Glutamatergic neuron (in vitro differentiated cells): ENCODE measurements around the gene MEN1. TPM values are rescaled to one million over a fixed set of nuclear protein-coding genes. Genes with fewer than 3 reads are reported as not detected.

Experiments used
- DNase-seq: peaks from one replicate; pipeline ENCODE4 v3.0.0; 2022
- H3K27ac Mint-ChIP-seq: one replicate; pipeline ENCODE4 v1.8.0; 2020; ENCODE audit warnings: mild to moderate bottlenecking, mixed read lengths, inconsistent platforms; ENCODE audit not compliant: unreplicated experiment
- H3K27me3 Mint-ChIP-seq: one replicate; pipeline ENCODE4 v1.8.0; 2020; ENCODE audit warnings: mild to moderate bottlenecking, moderate library complexity, mixed read lengths, inconsistent platforms; ENCODE audit not compliant: unreplicated experiment
- H3K36me3 Mint-ChIP-seq: one replicate; pipeline ENCODE4 v1.8.0; 2020; ENCODE audit warnings: mild to moderate bottlenecking, mixed read lengths, inconsistent platforms; ENCODE audit not compliant: unreplicated experiment
- H3K4me1 Mint-ChIP-seq: one replicate; pipeline ENCODE4 v1.8.0; 2020; ENCODE audit warnings: mild to moderate bottlenecking, low read depth, mixed read lengths, inconsistent platforms; ENCODE audit not compliant: unreplicated experiment
- H3K4me3 Mint-ChIP-seq: one replicate; pipeline ENCODE4 v1.8.0; 2020; ENCODE audit warnings: mild to moderate bottlenecking, mixed read lengths, inconsistent platforms; ENCODE audit not compliant: unreplicated experiment
- H3K9me3 Mint-ChIP-seq: one replicate; pipeline ENCODE4 v1.8.0; 2020; ENCODE audit warnings: mild to moderate bottlenecking, moderate library complexity, mixed read lengths, inconsistent platforms; ENCODE audit not compliant: unreplicated experiment
- total RNA-seq: library from RNA; stranded (reverse); fragmentation: NEBNext Ultra II Directional; extraction: Animal tissue kit (Norgen Biotek cat#: 25700); gene quantifications from one replicate; pipeline ENCODE4 v1.2.1, GENCODE V29; 2021; ENCODE audit not compliant: unreplicated experiment
- TF ChIP-seq, protein P1 (sequence below): fragments of 200-600 bp; sonication (generic); IDR thresholded peaks from one replicate; pipeline ENCODE4 v1.5.0; 2021; ENCODE audit not compliant: partially characterized antibody, unreplicated experiment

Gene MEN1
- total RNA-seq, 1 donor from 2014 or later: 39.7 TPM

- TF ChIP-seq, protein P1, sequence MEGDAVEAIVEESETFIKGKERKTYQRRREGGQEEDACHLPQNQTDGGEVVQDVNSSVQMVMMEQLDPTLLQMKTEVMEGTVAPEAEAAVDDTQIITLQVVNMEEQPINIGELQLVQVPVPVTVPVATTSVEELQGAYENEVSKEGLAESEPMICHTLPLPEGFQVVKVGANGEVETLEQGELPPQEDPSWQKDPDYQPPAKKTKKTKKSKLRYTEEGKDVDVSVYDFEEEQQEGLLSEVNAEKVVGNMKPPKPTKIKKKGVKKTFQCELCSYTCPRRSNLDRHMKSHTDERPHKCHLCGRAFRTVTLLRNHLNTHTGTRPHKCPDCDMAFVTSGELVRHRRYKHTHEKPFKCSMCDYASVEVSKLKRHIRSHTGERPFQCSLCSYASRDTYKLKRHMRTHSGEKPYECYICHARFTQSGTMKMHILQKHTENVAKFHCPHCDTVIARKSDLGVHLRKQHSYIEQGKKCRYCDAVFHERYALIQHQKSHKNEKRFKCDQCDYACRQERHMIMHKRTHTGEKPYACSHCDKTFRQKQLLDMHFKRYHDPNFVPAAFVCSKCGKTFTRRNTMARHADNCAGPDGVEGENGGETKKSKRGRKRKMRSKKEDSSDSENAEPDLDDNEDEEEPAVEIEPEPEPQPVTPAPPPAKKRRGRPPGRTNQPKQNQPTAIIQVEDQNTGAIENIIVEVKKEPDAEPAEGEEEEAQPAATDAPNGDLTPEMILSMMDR: no peak
- H3K4me3 Mint-ChIP-seq: no peak overlapping the region
- no peak for DNase-seq
- no peak overlapping the region for H3K27ac Mint-ChIP-seq
- H3K36me3 Mint-ChIP-seq: no peaks in the 10 kb centered on the region
- H3K9me3 Mint-ChIP-seq: peaks cover 4% of the 10 kb centered on the region
- H3K27me3 Mint-ChIP-seq: no peaks in the 10 kb centered on the region
- H3K4me1 Mint-ChIP-seq: peaks cover 6% of the 10 kb centered on the region
These were observed 46.3 kb upstream of the MEN1 start for GRCh38 chr11:64856382-64857227.

DNA sequence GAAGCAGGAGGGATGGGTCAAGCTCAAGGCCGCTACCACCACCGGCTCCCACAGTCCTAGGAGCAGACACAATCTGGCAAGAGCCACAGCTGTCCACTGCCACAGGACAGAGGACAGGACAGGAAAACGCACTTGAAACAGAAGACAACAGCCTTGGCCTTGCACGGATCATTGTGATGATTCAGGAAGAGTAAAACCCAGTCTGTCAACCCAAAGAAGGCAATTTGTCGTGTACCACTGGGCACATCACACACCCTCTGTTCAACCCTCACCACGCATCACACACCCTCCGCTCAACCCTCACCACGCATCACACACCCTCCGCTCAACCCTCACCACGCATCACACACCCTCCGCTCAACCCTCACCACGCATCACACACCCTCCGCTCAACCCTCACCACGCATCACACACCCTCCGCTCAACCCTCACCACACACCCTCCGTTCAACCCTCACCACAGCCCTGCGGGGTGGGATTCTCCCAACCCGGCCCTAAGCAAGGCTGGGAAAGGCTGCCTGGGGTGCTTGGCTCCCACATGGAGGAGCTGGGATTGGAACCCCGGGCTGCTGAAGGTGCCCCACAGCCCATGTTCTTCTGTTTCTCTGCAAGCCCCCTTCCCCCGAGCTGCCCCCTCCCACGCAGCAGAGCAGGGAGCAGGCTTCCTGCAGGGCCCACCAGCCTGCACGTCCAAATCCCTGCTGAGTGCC, 45.4 kb upstream of the MEN1 start:
- H3K36me3 Mint-ChIP-seq: no peaks in the 10 kb centered on the region
- H3K27ac Mint-ChIP-seq: no peak overlapping the region
- DNase-seq: no peak
- peaks cover 4% of the 10 kb centered on the region for H3K9me3 Mint-ChIP-seq
- TF ChIP-seq, protein P1: no peak
- H3K4me1 Mint-ChIP-seq: peaks cover 9% of the 10 kb centered on the region
- no peaks in the 10 kb centered on the region for H3K27me3 Mint-ChIP-seq
- no peak overlapping the region for H3K4me3 Mint-ChIP-seq

DNA sequence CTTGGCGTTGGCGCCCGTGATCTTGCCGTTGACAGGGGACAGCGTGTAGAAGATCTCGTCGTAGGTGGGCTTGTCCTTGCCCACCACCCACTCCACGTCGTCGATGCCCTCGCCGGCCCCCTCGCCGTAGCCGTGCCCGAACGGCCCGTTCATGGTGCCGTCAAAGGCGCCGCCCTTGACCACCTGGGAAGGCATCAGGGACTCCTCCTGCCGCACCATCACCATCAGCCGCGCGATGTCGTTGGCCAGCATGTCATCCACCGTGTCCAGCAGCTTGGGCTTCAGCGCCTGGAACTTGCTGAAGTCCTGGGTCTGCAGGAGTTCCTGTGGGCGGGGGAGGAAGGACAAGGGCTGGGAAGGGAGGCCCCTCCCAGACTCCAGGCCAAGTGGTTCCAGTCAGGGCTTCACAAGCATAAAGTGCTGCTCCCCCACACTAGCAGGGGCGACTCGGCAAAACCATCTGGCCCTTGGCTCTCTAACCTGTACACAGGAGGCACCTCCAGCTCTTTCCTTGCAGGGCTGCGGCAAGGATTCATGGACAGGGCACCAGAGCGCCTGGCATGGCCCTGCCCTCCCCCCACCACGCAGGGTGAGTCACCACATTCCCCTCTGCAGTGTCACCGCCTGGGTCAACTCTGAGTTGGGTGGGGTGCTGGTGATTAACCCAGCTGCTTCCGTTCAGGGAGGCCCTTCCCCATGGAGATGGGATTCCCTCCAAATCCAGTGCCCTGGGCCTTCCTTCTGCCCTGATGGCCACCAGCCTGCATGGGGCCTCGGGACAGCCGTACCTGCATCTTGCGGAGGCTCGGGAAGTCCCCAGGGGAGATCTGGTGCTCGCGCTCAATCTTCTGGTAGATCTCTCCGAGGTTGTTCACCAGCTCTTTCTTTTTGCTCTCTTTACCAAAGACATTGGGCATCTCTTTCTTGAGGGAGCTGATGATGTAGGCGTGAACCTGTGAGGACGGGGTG, 44.5 kb upstream of the MEN1 start:
- peaks cover 4% of the 10 kb centered on the region for H3K9me3 Mint-ChIP-seq

GRCh38 chr11:64854157-64854533, 43.8 kb upstream of the MEN1 start:
- Mint-ChIP-seq H3K27ac (no peak overlapping the region), H3K9me3 (peaks cover 4% of the 10 kb centered on the region), H3K36me3 (no peaks in the 10 kb centered on the region), H3K4me3 (no peak overlapping the region), H3K4me1 (peaks cover 10% of the 10 kb centered on the region), H3K27me3 (peaks cover 3% of the 10 kb centered on the region)
- TF ChIP-seq, protein P1: no peak
- DNase-seq: no peak

More for the DNA sequence above, 44.5 kb upstream of the MEN1 start:
- peaks cover 9% of the 10 kb centered on the region for H3K4me1 Mint-ChIP-seq
- H3K36me3 Mint-ChIP-seq: no peaks in the 10 kb centered on the region
- DNase-seq: no peak
- TF ChIP-seq, protein P1: no peak
- H3K27me3 Mint-ChIP-seq: peaks cover 3% of the 10 kb centered on the region
- H3K27ac Mint-ChIP-seq: no peak overlapping the region
- H3K4me3 Mint-ChIP-seq: no peak overlapping the region
